Measurements from ENCODE around the gene SSPN.
A peak's percentile ranks its signal among the peaks of the same experiment; 100 is the strongest.

SSPN gene

DNA sequence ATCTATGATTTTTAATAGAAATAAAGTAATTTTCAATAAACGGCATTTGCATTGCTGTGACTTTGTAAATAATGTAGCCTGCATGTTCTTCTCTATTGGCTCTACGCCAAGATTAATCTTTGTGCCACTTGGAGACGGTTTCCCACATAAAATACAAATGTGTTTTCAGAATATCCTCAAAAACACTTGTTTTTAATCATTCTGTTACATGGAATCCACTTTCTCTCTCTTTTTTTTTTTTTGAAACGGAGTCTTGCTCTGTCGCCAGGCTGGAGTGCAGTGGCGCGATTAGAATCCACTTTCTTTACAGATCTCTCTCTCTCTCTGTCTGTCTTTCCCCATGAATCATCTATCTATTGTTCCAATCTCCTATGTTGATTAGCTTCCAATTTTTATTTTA lies 22.8 kb upstream of the SSPN start:
- TF ChIP-seq, protein P1, sequence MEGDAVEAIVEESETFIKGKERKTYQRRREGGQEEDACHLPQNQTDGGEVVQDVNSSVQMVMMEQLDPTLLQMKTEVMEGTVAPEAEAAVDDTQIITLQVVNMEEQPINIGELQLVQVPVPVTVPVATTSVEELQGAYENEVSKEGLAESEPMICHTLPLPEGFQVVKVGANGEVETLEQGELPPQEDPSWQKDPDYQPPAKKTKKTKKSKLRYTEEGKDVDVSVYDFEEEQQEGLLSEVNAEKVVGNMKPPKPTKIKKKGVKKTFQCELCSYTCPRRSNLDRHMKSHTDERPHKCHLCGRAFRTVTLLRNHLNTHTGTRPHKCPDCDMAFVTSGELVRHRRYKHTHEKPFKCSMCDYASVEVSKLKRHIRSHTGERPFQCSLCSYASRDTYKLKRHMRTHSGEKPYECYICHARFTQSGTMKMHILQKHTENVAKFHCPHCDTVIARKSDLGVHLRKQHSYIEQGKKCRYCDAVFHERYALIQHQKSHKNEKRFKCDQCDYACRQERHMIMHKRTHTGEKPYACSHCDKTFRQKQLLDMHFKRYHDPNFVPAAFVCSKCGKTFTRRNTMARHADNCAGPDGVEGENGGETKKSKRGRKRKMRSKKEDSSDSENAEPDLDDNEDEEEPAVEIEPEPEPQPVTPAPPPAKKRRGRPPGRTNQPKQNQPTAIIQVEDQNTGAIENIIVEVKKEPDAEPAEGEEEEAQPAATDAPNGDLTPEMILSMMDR (conservative IDR thresholded peaks at IDR 0.05): no peak
- H3K27ac ChIP-seq: peak overlapping the region; percentile 71

- TF ChIP-seq, protein P1 (conservative IDR thresholded peaks at IDR 0.05): no peak
- peak overlapping the region; percentile 71 for H3K27ac ChIP-seq
These were observed 22.3 kb upstream of the SSPN start for GRCh38 chr12:26172946-26173552.

DNA sequence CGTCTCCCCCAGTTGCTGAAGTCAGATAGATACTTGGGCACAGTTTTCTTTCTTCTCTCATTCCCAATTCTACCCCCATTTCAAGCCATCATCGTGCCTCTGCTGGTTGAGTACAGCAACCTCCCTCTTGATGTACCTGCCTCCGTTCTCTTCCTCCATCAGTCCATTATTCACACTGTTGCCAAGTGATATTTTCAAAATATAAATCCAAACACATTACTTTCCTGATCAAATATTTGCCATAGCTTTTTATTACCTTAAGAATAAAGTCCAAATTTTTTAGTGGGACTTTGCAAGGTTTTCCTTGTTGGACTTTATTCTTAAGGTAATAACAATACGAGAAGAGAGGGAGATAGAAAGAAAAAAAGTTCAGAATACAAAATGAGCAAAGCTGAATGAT lies 18.6 kb upstream of the SSPN start:
- no peak overlapping the region for H3K27ac ChIP-seq
- TF ChIP-seq, protein P1 (conservative IDR thresholded peaks at IDR 0.05): no peak

DNA sequence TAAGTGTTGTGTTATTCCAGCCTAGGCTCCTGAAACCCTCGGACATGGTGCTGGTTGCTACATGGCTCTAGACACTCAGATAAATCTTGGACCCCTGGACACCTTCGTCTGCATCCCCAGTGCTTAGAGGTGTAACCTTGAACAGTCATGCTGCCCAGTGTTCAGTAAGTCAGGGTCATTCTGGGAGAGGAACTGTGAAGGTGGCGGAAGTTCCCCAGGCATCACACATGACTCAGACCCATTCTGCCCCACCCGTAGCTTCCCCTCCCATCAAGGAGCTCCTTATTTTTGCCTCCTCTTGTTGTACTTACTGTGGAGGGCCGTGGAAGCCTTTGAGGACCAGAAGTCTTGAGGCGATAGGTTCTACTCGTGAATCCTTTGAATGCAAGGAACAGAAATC lies 18.1 kb upstream of the SSPN start:
- H3K27ac ChIP-seq: no peak overlapping the region; the same call in 1 of the 2 replicates
- TF ChIP-seq, protein P1 (conservative IDR thresholded peaks at IDR 0.05): no peak

DNA sequence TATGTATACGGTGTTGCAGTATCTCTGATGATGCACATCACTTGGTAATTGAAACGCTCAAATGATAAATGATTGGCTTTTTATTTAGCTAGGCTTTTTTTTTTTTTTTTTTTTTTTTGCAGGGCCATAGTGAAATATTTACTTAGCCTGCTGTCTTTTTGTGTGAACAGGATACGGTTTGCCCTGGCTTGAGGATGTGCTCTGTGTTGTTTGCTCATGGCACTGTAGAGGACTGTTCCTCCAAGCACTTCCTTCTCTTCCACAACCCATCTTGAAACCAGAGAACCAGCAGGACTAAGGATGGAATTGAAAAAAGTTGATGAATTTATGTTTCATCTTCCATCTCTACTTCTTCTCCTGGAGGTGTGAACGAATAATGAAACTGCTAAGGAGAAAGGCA lies 15.5 kb upstream of the SSPN start:
- peak overlapping the region; percentile 67 for H3K27ac ChIP-seq
- TF ChIP-seq, protein P1 (conservative IDR thresholded peaks at IDR 0.05): no peak

GRCh38 chr12:26182377-26182776 lies 13.0 kb upstream of the SSPN start:
- H3K27ac ChIP-seq: no peak overlapping the region
- TF ChIP-seq, protein P1 (conservative IDR thresholded peaks at IDR 0.05): no peak

DNA sequence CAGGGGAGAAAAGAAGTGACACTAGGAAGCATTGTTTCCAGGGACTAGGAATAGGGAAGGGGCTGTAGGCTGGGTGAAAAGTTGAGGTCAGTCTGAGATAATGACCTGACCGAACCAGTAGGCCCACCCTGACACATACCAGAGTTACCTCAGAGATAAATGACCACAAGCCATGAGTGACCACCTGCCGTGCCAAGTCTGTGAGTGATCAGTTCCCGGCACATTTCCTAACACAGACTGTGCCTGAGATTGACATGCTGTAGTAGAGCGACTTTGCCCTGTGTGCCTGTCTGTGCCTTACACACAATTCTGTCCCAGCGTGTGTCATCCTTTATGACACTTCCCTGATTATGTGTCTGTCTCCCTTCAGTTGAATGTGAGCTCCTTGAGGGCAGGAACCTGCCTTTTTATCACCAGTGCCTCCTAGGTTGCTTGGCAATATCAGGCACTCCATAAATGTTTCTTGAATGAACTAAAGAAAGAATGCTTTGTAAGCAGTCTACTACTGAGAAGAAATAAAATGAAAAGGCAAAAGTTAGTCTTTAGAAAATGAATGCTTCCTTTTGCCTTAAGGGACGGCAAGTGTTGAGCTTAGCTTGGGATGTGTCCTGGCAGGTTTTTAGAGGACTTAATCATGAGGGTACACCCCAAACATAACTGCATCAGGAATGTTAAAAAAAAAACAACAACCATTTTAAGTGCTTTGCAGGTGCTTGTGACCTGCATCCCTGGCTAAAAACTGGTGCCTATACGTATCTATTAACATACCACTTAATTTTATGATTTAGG lies 9.6 kb upstream of the SSPN start:
- H3K27ac ChIP-seq: no peak overlapping the region
- TF ChIP-seq, protein P1 (conservative IDR thresholded peaks at IDR 0.05): no peak
